C4-2B (cell line): ENCODE measurements around the gene ATXN2.

Experiments used
- ZFX ChIP-seq: fragments of 450-650 bp; IDR thresholded peaks from 2 replicates; pipeline ENCODE4 v1.6.1; 2017
- TF ChIP-seq, protein P1 (sequence below): fragments of 450-650 bp; conservative IDR thresholded peaks from 2 replicates; pipeline ENCODE4 v1.5.1; 2017; ENCODE audit warnings: mild to moderate bottlenecking

DNA sequence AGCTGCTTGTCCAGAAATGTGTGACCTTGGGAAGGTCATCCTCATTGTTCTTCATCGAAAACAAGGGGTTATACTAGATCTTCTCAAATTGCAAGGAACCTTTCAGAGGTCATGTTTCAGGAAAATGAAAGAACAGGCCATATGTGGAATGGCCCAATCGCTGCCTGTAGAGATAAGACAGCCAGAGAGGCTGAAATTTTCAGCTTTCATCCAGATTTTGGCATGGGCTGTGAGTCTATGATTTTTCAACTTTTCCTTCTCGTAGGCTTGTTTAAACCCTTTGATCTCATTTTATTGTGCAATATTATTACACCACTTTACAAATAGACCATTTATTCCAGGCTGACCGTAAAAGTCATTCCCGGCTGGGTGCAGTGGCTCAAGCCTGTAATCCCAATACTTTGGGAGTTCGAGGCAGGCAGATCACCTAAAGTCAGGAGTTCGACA, 17.1 kb upstream of the ATXN2 start:
- TF ChIP-seq, protein P1, sequence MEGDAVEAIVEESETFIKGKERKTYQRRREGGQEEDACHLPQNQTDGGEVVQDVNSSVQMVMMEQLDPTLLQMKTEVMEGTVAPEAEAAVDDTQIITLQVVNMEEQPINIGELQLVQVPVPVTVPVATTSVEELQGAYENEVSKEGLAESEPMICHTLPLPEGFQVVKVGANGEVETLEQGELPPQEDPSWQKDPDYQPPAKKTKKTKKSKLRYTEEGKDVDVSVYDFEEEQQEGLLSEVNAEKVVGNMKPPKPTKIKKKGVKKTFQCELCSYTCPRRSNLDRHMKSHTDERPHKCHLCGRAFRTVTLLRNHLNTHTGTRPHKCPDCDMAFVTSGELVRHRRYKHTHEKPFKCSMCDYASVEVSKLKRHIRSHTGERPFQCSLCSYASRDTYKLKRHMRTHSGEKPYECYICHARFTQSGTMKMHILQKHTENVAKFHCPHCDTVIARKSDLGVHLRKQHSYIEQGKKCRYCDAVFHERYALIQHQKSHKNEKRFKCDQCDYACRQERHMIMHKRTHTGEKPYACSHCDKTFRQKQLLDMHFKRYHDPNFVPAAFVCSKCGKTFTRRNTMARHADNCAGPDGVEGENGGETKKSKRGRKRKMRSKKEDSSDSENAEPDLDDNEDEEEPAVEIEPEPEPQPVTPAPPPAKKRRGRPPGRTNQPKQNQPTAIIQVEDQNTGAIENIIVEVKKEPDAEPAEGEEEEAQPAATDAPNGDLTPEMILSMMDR: no peak
- no peak for TF ChIP-seq ZFX
